Coronary artery (tissue), 2 donors: ENCODE measurements around the gene SMIM11.

Experiments used
- DNase-seq: peaks from one replicate; pipeline ENCODE4 v3.0.0-alpha.2; 2017; ENCODE audit warnings: low spot score
- H3K27ac ChIP-seq, 2 donors: fragments of 200-600 bp; sonication (generic); one replicate each; pipeline ENCODE4 v1.5.1; 2016 to 2019
- H3K4me3 ChIP-seq: fragments of 200-600 bp; sonication (generic); 2 replicates; pipeline ENCODE4 v1.5.1; 2016; ENCODE audit warnings: mild to moderate bottlenecking, moderate library complexity
- TF ChIP-seq, protein P1 (sequence below): fragments of 200-600 bp; sonication (generic); IDR thresholded peaks from one replicate; pipeline ENCODE4 v1.5.1; 2019; ENCODE audit warnings: antibody characterized with exemption

SMIM11 gene

GRCh38 chr21:34353182-34353581 lies 22.1 kb upstream of the SMIM11 start:
- no peak for DNase-seq
- H3K4me3 ChIP-seq = no peak overlapping the region
- H3K27ac ChIP-seq = no peak overlapping the region
- TF ChIP-seq, protein P1, sequence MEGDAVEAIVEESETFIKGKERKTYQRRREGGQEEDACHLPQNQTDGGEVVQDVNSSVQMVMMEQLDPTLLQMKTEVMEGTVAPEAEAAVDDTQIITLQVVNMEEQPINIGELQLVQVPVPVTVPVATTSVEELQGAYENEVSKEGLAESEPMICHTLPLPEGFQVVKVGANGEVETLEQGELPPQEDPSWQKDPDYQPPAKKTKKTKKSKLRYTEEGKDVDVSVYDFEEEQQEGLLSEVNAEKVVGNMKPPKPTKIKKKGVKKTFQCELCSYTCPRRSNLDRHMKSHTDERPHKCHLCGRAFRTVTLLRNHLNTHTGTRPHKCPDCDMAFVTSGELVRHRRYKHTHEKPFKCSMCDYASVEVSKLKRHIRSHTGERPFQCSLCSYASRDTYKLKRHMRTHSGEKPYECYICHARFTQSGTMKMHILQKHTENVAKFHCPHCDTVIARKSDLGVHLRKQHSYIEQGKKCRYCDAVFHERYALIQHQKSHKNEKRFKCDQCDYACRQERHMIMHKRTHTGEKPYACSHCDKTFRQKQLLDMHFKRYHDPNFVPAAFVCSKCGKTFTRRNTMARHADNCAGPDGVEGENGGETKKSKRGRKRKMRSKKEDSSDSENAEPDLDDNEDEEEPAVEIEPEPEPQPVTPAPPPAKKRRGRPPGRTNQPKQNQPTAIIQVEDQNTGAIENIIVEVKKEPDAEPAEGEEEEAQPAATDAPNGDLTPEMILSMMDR = no peak

DNA sequence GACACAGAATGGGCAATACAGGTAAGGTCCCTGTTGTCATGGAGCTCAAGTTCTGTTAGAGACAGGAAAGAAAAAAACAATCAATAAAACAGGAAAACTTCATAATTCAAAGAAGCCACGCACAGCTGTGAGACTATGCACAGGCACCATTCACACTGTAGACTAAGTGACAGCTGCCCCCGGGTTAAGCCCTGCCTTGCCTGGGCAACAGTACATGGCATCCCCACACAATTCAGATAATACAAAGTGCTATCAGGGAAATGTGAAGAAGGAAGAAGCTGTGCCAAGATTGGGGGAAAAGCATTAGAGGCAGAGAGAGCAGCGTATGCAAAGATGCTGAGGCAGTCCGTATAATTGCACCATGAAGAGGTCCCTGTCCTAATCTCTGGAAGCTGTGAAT lies 20.5 kb upstream of the SMIM11 start:
- TF ChIP-seq, protein P1 = no peak
- H3K27ac ChIP-seq = no peak overlapping the region
- peak; percentile 11 for DNase-seq

GRCh38 chr21:34355570-34355969 lies 19.7 kb upstream of the SMIM11 start:
- Histone ChIP-seq H3K27ac (no peak overlapping the region), H3K4me3 (no peak overlapping the region)
- peak; percentile 16 for DNase-seq
- TF ChIP-seq, protein P1 = no peak

More for the DNA sequence above, 20.5 kb upstream of the SMIM11 start:
- H3K4me3 ChIP-seq = no peak overlapping the region

DNA sequence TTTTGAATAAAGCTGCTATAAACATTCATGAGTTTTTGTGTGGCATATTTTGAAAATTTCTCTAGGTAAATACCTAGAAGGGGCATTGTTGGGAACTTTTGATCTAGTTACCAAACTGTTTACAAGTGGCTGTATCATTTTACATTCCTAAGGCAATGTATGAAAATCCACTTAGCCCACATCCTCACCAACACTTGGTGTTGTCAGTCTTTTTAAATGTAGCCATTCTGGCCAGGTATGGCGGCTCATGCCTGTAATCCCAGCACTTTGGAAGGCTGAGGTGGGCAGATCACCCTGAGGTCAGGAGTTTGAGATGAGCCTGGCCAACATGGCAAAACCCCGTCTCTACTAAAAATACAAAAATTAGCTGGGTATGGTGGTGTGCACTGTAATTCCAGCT lies 17.4 kb upstream of the SMIM11 start:
- TF ChIP-seq, protein P1 = no peak
- Histone ChIP-seq H3K4me3 (no peak overlapping the region), H3K27ac (no peak overlapping the region)
- peak; percentile 14 for DNase-seq

- no peak for DNase-seq
- TF ChIP-seq, protein P1 = no peak
- no peak overlapping the region for H3K27ac ChIP-seq
- H3K4me3 ChIP-seq = no peak overlapping the region
Measured at GRCh38 chr21:34358866-34359265, 16.4 kb upstream of the SMIM11 start.

DNA sequence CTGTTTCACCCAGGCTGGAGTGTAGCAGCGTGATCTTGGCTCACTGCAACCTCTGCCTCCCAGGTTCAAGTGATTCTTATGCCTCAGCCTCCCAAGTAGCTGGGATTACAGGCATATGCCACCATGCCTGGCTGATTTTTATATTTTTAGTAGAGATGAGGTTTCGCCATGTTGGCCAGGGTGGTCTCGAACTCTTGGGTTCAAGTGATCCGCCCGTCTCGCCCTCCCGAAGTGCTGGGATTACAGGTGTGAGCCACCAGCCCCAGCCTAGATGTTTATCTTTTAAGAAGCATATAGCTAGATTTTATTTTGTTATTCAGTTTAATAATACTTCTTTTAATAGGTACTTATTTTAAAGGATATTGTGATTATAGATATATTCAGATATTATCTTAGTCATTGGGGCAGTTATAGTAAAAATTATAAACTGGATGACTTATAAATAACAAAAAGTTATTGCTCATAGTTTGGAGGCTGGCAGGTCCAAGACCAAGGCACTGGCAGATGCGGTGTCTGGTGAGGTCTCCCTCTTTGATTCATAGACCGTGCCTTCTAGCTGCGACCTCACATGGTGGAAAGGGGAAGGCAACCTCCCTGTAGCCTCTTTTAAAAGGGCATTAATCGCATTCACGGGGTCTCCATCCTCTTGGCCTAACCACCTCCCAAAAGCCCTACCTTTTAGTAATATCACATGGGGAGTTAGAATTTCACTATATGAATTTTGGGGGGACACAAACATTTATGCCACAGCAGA lies 14.6 kb upstream of the SMIM11 start:
- Histone ChIP-seq H3K4me3 (no peak overlapping the region), H3K27ac (no peak overlapping the region)
- TF ChIP-seq, protein P1 = no peak
- peak; percentile 29 for DNase-seq

DNA sequence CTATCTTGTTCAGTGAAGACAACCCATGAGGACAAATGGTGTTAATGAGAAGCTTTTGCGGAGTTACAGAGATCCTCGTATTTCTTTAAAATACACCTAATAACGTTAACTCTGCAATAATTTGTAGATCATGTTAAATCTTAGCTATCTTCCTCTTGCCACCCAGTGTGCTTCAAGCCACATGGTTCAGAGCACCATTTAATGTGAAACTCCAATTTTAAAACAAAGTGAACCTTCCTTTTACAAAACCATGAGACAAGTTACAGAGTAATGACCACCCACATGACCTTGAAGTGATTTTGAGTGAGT lies 13.2 kb upstream of the SMIM11 start:
- TF ChIP-seq, protein P1 = peak; percentile 7
- Histone ChIP-seq H3K4me3 (no peak overlapping the region), H3K27ac (no peak overlapping the region)
- DNase-seq = no peak
